Osteoblast (primary cell): ENCODE measurements around the gene MYOZ2. TPM values are rescaled to one million over a fixed set of nuclear protein-coding genes. Genes with fewer than 3 reads are reported as not detected.

ENCODE experiments used
- DNase-seq: peaks from one replicate; pipeline ENCODE4 v3.0.0; 2011; ENCODE audit warnings: low spot score, mixed read lengths; ENCODE audit not compliant: insufficient read length; ENCODE audit errors: missing footprints
- H2AFZ ChIP-seq: 2 replicates; pipeline ENCODE4 v1.6.0; 2011; ENCODE audit warnings: mild to moderate bottlenecking, low read length
- H3K27ac ChIP-seq: 2 replicates; pipeline ENCODE4 v1.5.1; 2011; ENCODE audit warnings: mild to moderate bottlenecking, low read depth, low read length, moderate library complexity
- H3K27me3 ChIP-seq: 2 replicates; pipeline ENCODE4 v1.6.0; 2012; ENCODE audit warnings: mild to moderate bottlenecking, control low read depth, inconsistent platforms, low read length, moderate library complexity; ENCODE audit not compliant: insufficient read depth
- H3K36me3 ChIP-seq: 2 replicates; pipeline ENCODE4 v1.5.1; 2011; ENCODE audit warnings: mild to moderate bottlenecking, low read length, control low read depth, moderate library complexity; ENCODE audit not compliant: insufficient read depth
- H3K4me1 ChIP-seq: 2 replicates; pipeline ENCODE4 v1.5.1; 2011; ENCODE audit warnings: mild to moderate bottlenecking, low read length, control low read depth, moderate library complexity; ENCODE audit not compliant: insufficient read depth
- H3K4me2 ChIP-seq: 2 replicates; pipeline ENCODE4 v1.6.0; 2011; ENCODE audit warnings: mild to moderate bottlenecking, low read length; ENCODE audit not compliant: insufficient read depth
- H3K4me3 ChIP-seq: fragments of 200-600 bp; sonication (generic); 3 replicates; pipeline ENCODE4 v1.5.1; 2012; ENCODE audit warnings: mild to moderate bottlenecking, low read length, inconsistent platforms; ENCODE audit not compliant: insufficient read depth
- H3K79me2 ChIP-seq: 2 replicates; pipeline ENCODE4 v1.6.0; 2012; ENCODE audit warnings: mild to moderate bottlenecking, low read length, control low read depth, inconsistent platforms; ENCODE audit not compliant: insufficient read depth
- H3K9me3 ChIP-seq: 2 replicates; pipeline ENCODE4 v1.5.1; 2011; ENCODE audit warnings: low read depth, low read length, control low read depth
- H4K20me1 ChIP-seq: 2 replicates; pipeline ENCODE4 v1.6.0; 2012; ENCODE audit warnings: mild to moderate bottlenecking, low read length, control low read depth; ENCODE audit not compliant: insufficient read depth
- CTCF ChIP-seq: IDR thresholded peaks from 2 replicates; pipeline ENCODE4 v1.5.1; 2011; ENCODE audit warnings: mild to moderate bottlenecking, low read depth, low read length, moderate library complexity; ENCODE audit errors: extremely low read depth
- total RNA-seq: library from RNA; depleted of rRNA; stranded (reverse); fragments of >200 nt; gene quantifications from 2 replicates; pipeline ENCODE4 v1.2.3, GENCODE V29; 2012

MYOZ2 gene
- total RNA-seq, 1 donor = 0.36 TPM

- no peaks in the 10 kb centered on the region for H4K20me1 ChIP-seq
- H3K27ac ChIP-seq = peak overlapping the region; percentile 73
- H2AFZ ChIP-seq = no peak overlapping the region
- no peak overlapping the region for H3K4me3 ChIP-seq
- H3K9me3 ChIP-seq = no peaks in the 10 kb centered on the region
- peak; percentile 93 for DNase-seq
- H3K4me2 ChIP-seq = peak overlapping the region; percentile 28
- H3K4me1 ChIP-seq = peaks cover 33% of the 10 kb centered on the region
- H3K79me2 ChIP-seq = no peaks in the 10 kb centered on the region
- H3K27me3 ChIP-seq = no peaks in the 10 kb centered on the region
- TF ChIP-seq CTCF = no peak
- no peaks in the 10 kb centered on the region for H3K36me3 ChIP-seq
Observed at GRCh38 chr4:119103263-119103662, 32.4 kb upstream of the MYOZ2 start.

- no peak for DNase-seq
- Histone ChIP-seq H3K79me2 (no peaks in the 10 kb centered on the region), H2AFZ (peak overlapping the region; percentile 16), H3K4me1 (peaks cover 25% of the 10 kb centered on the region), H3K36me3 (no peaks in the 10 kb centered on the region), H3K27me3 (no peaks in the 10 kb centered on the region), H3K4me2 (no peak overlapping the region), H3K27ac (peak overlapping the region; percentile 73), H3K4me3 (no peak overlapping the region), H3K9me3 (no peaks in the 10 kb centered on the region), H4K20me1 (no peaks in the 10 kb centered on the region)
- TF ChIP-seq CTCF = no peak
Observed at GRCh38 chr4:119104644-119105273, 30.9 kb upstream of the MYOZ2 start.

- peak overlapping the region; percentile 19 for H3K27ac ChIP-seq
- H3K4me2 ChIP-seq = no peak overlapping the region
- no peaks in the 10 kb centered on the region for H3K36me3 ChIP-seq
- H3K79me2 ChIP-seq = no peaks in the 10 kb centered on the region
- TF ChIP-seq CTCF = no peak
- H3K27me3 ChIP-seq = no peaks in the 10 kb centered on the region
- H4K20me1 ChIP-seq = no peaks in the 10 kb centered on the region
- H2AFZ ChIP-seq = no peak overlapping the region
- DNase-seq = no peak
- no peak overlapping the region for H3K4me3 ChIP-seq
- no peaks in the 10 kb centered on the region for H3K9me3 ChIP-seq
- H3K4me1 ChIP-seq = peaks cover 25% of the 10 kb centered on the region
Observed at GRCh38 chr4:119105605-119106004, 30.0 kb upstream of the MYOZ2 start.

- H3K4me1 ChIP-seq = peaks cover 25% of the 10 kb centered on the region
- no peak overlapping the region for H3K4me3 ChIP-seq
- H3K36me3 ChIP-seq = no peaks in the 10 kb centered on the region
- H3K27ac ChIP-seq = peak overlapping the region; percentile 19
- H3K4me2 ChIP-seq = no peak overlapping the region
- H4K20me1 ChIP-seq = no peaks in the 10 kb centered on the region
- H3K9me3 ChIP-seq = no peaks in the 10 kb centered on the region
- H2AFZ ChIP-seq = no peak overlapping the region
- H3K79me2 ChIP-seq = no peaks in the 10 kb centered on the region
- no peaks in the 10 kb centered on the region for H3K27me3 ChIP-seq
- no peak for DNase-seq
- no peak for TF ChIP-seq CTCF
Observed at GRCh38 chr4:119106036-119107000, 29.3 kb upstream of the MYOZ2 start.
